Naive B cell (primary cell): ENCODE results near the gene CRTAC1. TPM values are rescaled to one million over a fixed set of nuclear protein-coding genes. Genes with fewer than 3 reads are reported as not detected.

Experiments used
- ATAC-seq, 2 donors: fragments of 150-1000 bp; cut with Tn5 transposase; 2 replicates each; pipeline ENCODE4 v1.10.0; 2021; ENCODE audit warnings: low read depth in 2 of 2, mild to moderate bottlenecking in 2 of 2, moderate library complexity in 2 of 2
- DNase-seq: peaks from one replicate; pipeline ENCODE4 v3.0.0; 2022
- H3K27ac Mint-ChIP-seq, 6 donors: one replicate each; pipeline ENCODE4 v1.8.0; 2020 to 2022; ENCODE audit warnings: mild to moderate bottlenecking in 6 of 6, mixed read lengths in 6 of 6, moderate library complexity in 5 of 6, inconsistent platforms in 2 of 6
- H3K27me3 Mint-ChIP-seq, 3 donors: one replicate each; pipeline ENCODE4 v1.8.0; 2021 to 2022; ENCODE audit warnings: mixed read lengths in 3 of 3, mild to moderate bottlenecking in 1 of 3
- H3K36me3 Mint-ChIP-seq, 2 donors: one replicate each; pipeline ENCODE4 v1.8.0; 2020 to 2022; ENCODE audit warnings: mixed read lengths in 2 of 2, inconsistent platforms in 1 of 2, mild to moderate bottlenecking in 1 of 2
- H3K4me1 Mint-ChIP-seq, 3 donors: one replicate each; pipeline ENCODE4 v1.8.0; 2020 to 2022; ENCODE audit warnings: mixed read lengths in 3 of 3, inconsistent platforms in 1 of 3, mild to moderate bottlenecking in 1 of 3, moderate library complexity in 1 of 3
- H3K4me3 Mint-ChIP-seq, 8 donors: one replicate each; pipeline ENCODE4 v1.8.0; 2020 to 2022; ENCODE audit warnings: mild to moderate bottlenecking in 8 of 8, mixed read lengths in 8 of 8, moderate library complexity in 8 of 8, inconsistent platforms in 2 of 8
- H3K9me3 Mint-ChIP-seq, 7 donors: one replicate each; pipeline ENCODE4 v1.8.0; 2020 to 2022; ENCODE audit warnings: mixed read lengths in 7 of 7, mild to moderate bottlenecking in 5 of 7, inconsistent platforms in 2 of 7, moderate library complexity in 1 of 7
- polyA plus RNA-seq, 6 donors: library from polyadenylated mRNA; unstranded; fragments of 300-500 nt; fragmentation: Illumina TruSeq; gene quantifications; one replicate each; pipeline ENCODE4 v1.2.3, GENCODE V29; 2021; ENCODE audit warnings: low read depth in 6 of 6

CRTAC1 gene
- polyA plus RNA-seq, 6 donors from 2014 or later = not detected

- DNase-seq (no peak), ATAC-seq (no peak)
- Mint-ChIP-seq H3K36me3 (no peaks in the 10 kb centered on the region), H3K4me1 (peaks cover 0 to 4% (median 2%) of the 10 kb centered on the region in 3 donors), H3K4me3 (no peak overlapping the region), H3K27ac (no peak overlapping the region), H3K9me3 (peaks cover 0 to 3% (median 0%) of the 10 kb centered on the region in 7 donors), H3K27me3 (peaks cover 32 to 45% (median 33%) of the 10 kb centered on the region in 3 donors)
These were observed 156.1 kb downstream of the CRTAC1 start for GRCh38 chr10:97874332-97874731.

- H3K4me1 Mint-ChIP-seq = peaks cover 0 to 7% (median 5%) of the 10 kb centered on the region in 3 donors
- no peaks in the 10 kb centered on the region for H3K36me3 Mint-ChIP-seq
These were observed 156.9 kb downstream of the CRTAC1 start for GRCh38 chr10:97873569-97873968.

GRCh38 chr10:97870990-97871389, 159.4 kb downstream of the CRTAC1 start:
- Mint-ChIP-seq H3K27ac (no peak overlapping the region), H3K27me3 (peaks cover 39 to 44% (median 41%) of the 10 kb centered on the region in 3 donors), H3K4me1 (peaks cover 0 to 7% (median 5%) of the 10 kb centered on the region in 3 donors), H3K9me3 (no peaks in the 10 kb centered on the region), H3K4me3 (no peak overlapping the region), H3K36me3 (no peaks in the 10 kb centered on the region)
- ATAC-seq = no peak
- DNase-seq = no peak

More at GRCh38 chr10:97873569-97873968, 156.9 kb downstream of the CRTAC1 start:
- peaks cover 33 to 41% (median 33%) of the 10 kb centered on the region in 3 donors for H3K27me3 Mint-ChIP-seq
- H3K9me3 Mint-ChIP-seq = no peaks in the 10 kb centered on the region
- no peak for DNase-seq
- no peak overlapping the region for H3K4me3 Mint-ChIP-seq
- H3K27ac Mint-ChIP-seq = no peak overlapping the region
- no peak for ATAC-seq

- H3K4me1 Mint-ChIP-seq = peaks cover 0 to 7% (median 5%) of the 10 kb centered on the region in 3 donors
- no peaks in the 10 kb centered on the region for H3K36me3 Mint-ChIP-seq
- DNase-seq = no peak
- H3K9me3 Mint-ChIP-seq = no peaks in the 10 kb centered on the region
- peak overlapping the region in 1 of 6 donors; percentile 32 for H3K27ac Mint-ChIP-seq
- peak; percentile 62 to 71 for ATAC-seq
- peaks cover 30 to 43% (median 39%) of the 10 kb centered on the region in 3 donors for H3K27me3 Mint-ChIP-seq
- H3K4me3 Mint-ChIP-seq = no peak overlapping the region
These were observed 161.1 kb downstream of the CRTAC1 start for GRCh38 chr10:97869091-97870042.

- H3K36me3 Mint-ChIP-seq = no peaks in the 10 kb centered on the region
- no peaks in the 10 kb centered on the region for H3K9me3 Mint-ChIP-seq
- no peak overlapping the region for H3K4me3 Mint-ChIP-seq
- peaks cover 0 to 7% (median 5%) of the 10 kb centered on the region in 3 donors for H3K4me1 Mint-ChIP-seq
- no peak for DNase-seq
- no peak overlapping the region for H3K27ac Mint-ChIP-seq
- H3K27me3 Mint-ChIP-seq = peaks cover 29 to 50% (median 32%) of the 10 kb centered on the region in 3 donors
- no peak for ATAC-seq
These were observed 162.2 kb downstream of the CRTAC1 start for GRCh38 chr10:97868134-97868685.

- no peak for DNase-seq
- no peaks in the 10 kb centered on the region for H3K36me3 Mint-ChIP-seq
These were observed 163.1 kb downstream of the CRTAC1 start for GRCh38 chr10:97867220-97867800.

GRCh38 chr10:97866524-97867219, 163.7 kb downstream of the CRTAC1 start:
- DNase-seq (no peak), ATAC-seq (no peak)
- Mint-ChIP-seq H3K9me3 (no peaks in the 10 kb centered on the region), H3K27ac (no peak overlapping the region), H3K4me3 (no peak overlapping the region), H3K27me3 (peaks cover 25 to 51% (median 31%) of the 10 kb centered on the region in 3 donors), H3K36me3 (no peaks in the 10 kb centered on the region), H3K4me1 (peaks cover 0 to 7% (median 5%) of the 10 kb centered on the region in 3 donors)

More at GRCh38 chr10:97867220-97867800, 163.1 kb downstream of the CRTAC1 start:
- H3K27me3 Mint-ChIP-seq = peaks cover 30 to 50% (median 30%) of the 10 kb centered on the region in 3 donors
- no peaks in the 10 kb centered on the region for H3K9me3 Mint-ChIP-seq
- peaks cover 0 to 7% (median 5%) of the 10 kb centered on the region in 3 donors for H3K4me1 Mint-ChIP-seq
- no peak for ATAC-seq
- H3K27ac Mint-ChIP-seq = no peak overlapping the region
- H3K4me3 Mint-ChIP-seq = no peak overlapping the region

GRCh38 chr10:97865488-97865887, 164.9 kb downstream of the CRTAC1 start:
- no peak for DNase-seq
- Mint-ChIP-seq H3K36me3 (no peaks in the 10 kb centered on the region), H3K27me3 (peaks cover 21 to 60% (median 30%) of the 10 kb centered on the region in 3 donors), H3K4me3 (no peak overlapping the region), H3K4me1 (peaks cover 0 to 7% (median 5%) of the 10 kb centered on the region in 3 donors), H3K27ac (no peak overlapping the region), H3K9me3 (no peaks in the 10 kb centered on the region)
- ATAC-seq = no peak

GRCh38 chr10:97863808-97864207, 166.6 kb downstream of the CRTAC1 start:
- Mint-ChIP-seq H3K9me3 (no peaks in the 10 kb centered on the region), H3K27me3 (peaks cover 21 to 47% (median 35%) of the 10 kb centered on the region in 3 donors), H3K36me3 (no peaks in the 10 kb centered on the region), H3K27ac (no peak overlapping the region), H3K4me3 (no peak overlapping the region), H3K4me1 (peaks cover 0 to under 1% (median 0%) of the 10 kb centered on the region in 3 donors)
- DNase-seq (no peak), ATAC-seq (no peak)

GRCh38 chr10:97861924-97862323, 168.5 kb downstream of the CRTAC1 start:
- peaks cover under 1 to 12% (median 5%) of the 10 kb centered on the region in 7 donors for H3K9me3 Mint-ChIP-seq
- no peak overlapping the region for H3K27ac Mint-ChIP-seq
- H3K4me1 Mint-ChIP-seq = no peaks in the 10 kb centered on the region
- no peaks in the 10 kb centered on the region for H3K36me3 Mint-ChIP-seq
- no peak for DNase-seq
- peaks cover 37 to 49% (median 48%) of the 10 kb centered on the region in 3 donors for H3K27me3 Mint-ChIP-seq
- ATAC-seq = no peak
- H3K4me3 Mint-ChIP-seq = no peak overlapping the region

- DNase-seq (no peak), ATAC-seq (no peak)
- H3K36me3 Mint-ChIP-seq = no peaks in the 10 kb centered on the region
- no peak overlapping the region for H3K27ac Mint-ChIP-seq
- H3K4me3 Mint-ChIP-seq = no peak overlapping the region
- H3K9me3 Mint-ChIP-seq = peaks cover 3 to 19% (median 8%) of the 10 kb centered on the region in 7 donors
- H3K4me1 Mint-ChIP-seq = no peaks in the 10 kb centered on the region
- H3K27me3 Mint-ChIP-seq = peaks cover 38 to 49% (median 48%) of the 10 kb centered on the region in 3 donors
These were observed 169.2 kb downstream of the CRTAC1 start for GRCh38 chr10:97861097-97861750.

- DNase-seq = no peak
- Mint-ChIP-seq H3K4me1 (no peaks in the 10 kb centered on the region), H3K27me3 (peaks cover 44 to 56% (median 47%) of the 10 kb centered on the region in 3 donors), H3K36me3 (no peaks in the 10 kb centered on the region), H3K9me3 (peaks cover 3 to 19% (median 10%) of the 10 kb centered on the region in 7 donors), H3K27ac (no peak overlapping the region), H3K4me3 (no peak overlapping the region)
- ATAC-seq = no peak
These were observed 172.4 kb downstream of the CRTAC1 start for GRCh38 chr10:97858001-97858439.
